Esophagus muscularis mucosa (tissue), 4 donors: ENCODE results near the gene THSD4. TPM values are rescaled to one million over a fixed set of nuclear protein-coding genes. Genes with fewer than 3 reads are reported as not detected.

ENCODE experiments used
- DNase-seq: peaks from one replicate; pipeline ENCODE4 v3.0.0-alpha.2; 2017; ENCODE audit errors: extremely low spot score
- H3K27ac ChIP-seq, 4 donors: fragments of 200-600 bp; sonication (generic); replicated peaks in 1 of 4; 1 replicate in 3 of 4; 2 replicates in 1 of 4; pipeline ENCODE4 v1.5.1; 2016 to 2019; ENCODE audit warnings: mild to moderate bottlenecking in 1 of 4
- H3K27me3 ChIP-seq, 4 donors: fragments of 200-600 bp; sonication (generic); one replicate each; pipeline versions ENCODE4 v1.5.1 to v1.6.0; 2016 to 2019
- H3K36me3 ChIP-seq, 4 donors: fragments of 200-600 bp; sonication (generic); one replicate each; pipeline ENCODE4 v1.5.1; 2016 to 2019
- H3K4me1 ChIP-seq, 4 donors: fragments of 200-600 bp; sonication (generic); one replicate each; pipeline ENCODE4 v1.5.1; 2016 to 2019
- H3K4me3 ChIP-seq, 4 donors: fragments of 200-600 bp; sonication (generic); 1 replicate in 2 of 4; 2 replicates in 2 of 4; pipeline ENCODE4 v1.5.1; 2016 to 2019; ENCODE audit warnings: mild to moderate bottlenecking in 4 of 4, moderate library complexity in 1 of 4
- H3K9me3 ChIP-seq, 4 donors: fragments of 200-600 bp; sonication (generic); 1 replicate in 3 of 4; 2 replicates in 1 of 4; pipeline ENCODE4 v1.5.1; 2016 to 2019
- CTCF ChIP-seq, 3 experiments: fragments of 200-600 bp in 2 of 3; fragments of 450-650 bp in 1 of 3; sonication (generic) in 2 of 3; IDR thresholded peaks; one replicate each; pipeline ENCODE4 v1.5.1; 2017 to 2019; ENCODE audit warnings: antibody characterized with exemption in 3 of 3, mild to moderate bottlenecking in 2 of 3, moderate library complexity in 1 of 3
- EP300 ChIP-seq: sonication (generic); formaldehyde crosslinking; IDR thresholded peaks from one replicate; pipeline ENCODE4 v1.6.1; 2017; ENCODE audit warnings: antibody characterized with exemption
- POLR2A ChIP-seq: fragments of 450-650 bp; IDR thresholded peaks from one replicate; pipeline ENCODE4 v1.6.1; 2017; ENCODE audit warnings: antibody characterized with exemption, moderate library complexity, mild to moderate bottlenecking, low read depth
- POLR2AphosphoS5 ChIP-seq, 2 donors: sonication (generic); formaldehyde crosslinking; IDR thresholded peaks; one replicate each; pipeline ENCODE4 v1.6.1; 2017; ENCODE audit warnings: antibody characterized with exemption in 2 of 2
- whole genome bisulfite sequencing: methylation state at CpG from one replicate; pipeline ENCODE4 v1.1.5; 2018; 5-methylcytosine and 5-hydroxymethylcytosine counted together
- intact Hi-C: fragments of 100-400 bp; cut with DNase I; formaldehyde crosslinking; loops from one replicate; pipeline ENCODE4 v1.15.1; 2023
- total RNA-seq, 4 donors: library from RNA; depleted of rRNA; stranded (reverse); fragments of >200 nt; gene quantifications; one replicate each; pipeline versions ENCODE4 v1.1.0 to v1.2.1, GENCODE V29; 2016

THSD4 gene
- total RNA-seq, 4 donors from 2014 or later, result 3.2 to 6.6 (median 5.6) TPM

GRCh38 chr15:71788646-71789579, 673.6 kb downstream of the THSD4 start:
- H3K27ac ChIP-seq, result no peak overlapping the region
- H3K4me3 ChIP-seq, result no peak overlapping the region
- no peaks in the 10 kb centered on the region for H3K9me3 ChIP-seq
- TF ChIP-seq POLR2A, result no peak
- TF ChIP-seq CTCF (IDR thresholded peaks at IDR 0.05), result no peak
- no peak for TF ChIP-seq EP300
- no peak for TF ChIP-seq POLR2AphosphoS5 (IDR thresholded peaks at IDR 0.05)
- intact Hi-C loops, result no loop called here
- H3K27me3 ChIP-seq, result peaks cover 0 to 11% (median 0%) of the 10 kb centered on the region in 4 donors
- DNase-seq, result no peak
- H3K36me3 ChIP-seq, result no peaks in the 10 kb centered on the region
- 94% methylated on average over 10 of the region's 15 CpGs for WGBS
- no peaks in the 10 kb centered on the region for H3K4me1 ChIP-seq

DNA sequence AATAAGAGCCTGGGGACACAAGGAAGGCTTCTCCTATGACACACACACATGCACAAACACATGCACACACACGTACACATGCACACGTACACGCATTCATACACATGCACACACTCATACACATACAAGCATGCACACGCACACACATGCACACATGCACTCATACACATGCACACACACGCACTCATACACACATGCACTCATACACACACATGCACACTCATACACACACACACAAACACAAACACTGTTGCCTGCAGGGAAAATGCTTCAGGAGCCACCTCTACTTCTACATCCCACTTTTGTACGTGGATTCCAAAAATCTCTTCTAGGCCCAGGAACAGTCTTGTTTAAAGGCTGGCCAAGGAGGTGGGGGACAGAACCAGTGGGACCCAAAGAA, 674.3 kb downstream of the THSD4 start:
- Histone ChIP-seq H3K27ac (no peak overlapping the region), H3K4me1 (no peaks in the 10 kb centered on the region), H3K9me3 (no peaks in the 10 kb centered on the region), H3K4me3 (no peak overlapping the region), H3K36me3 (no peaks in the 10 kb centered on the region), H3K27me3 (peaks cover 0 to 9% (median 0%) of the 10 kb centered on the region in 4 donors)
- intact Hi-C loops, result no loop called here
- TF ChIP-seq POLR2A (no peak), EP300 (no peak), POLR2AphosphoS5 (IDR thresholded peaks at IDR 0.05) (no peak), CTCF (IDR thresholded peaks at IDR 0.05) (no peak)
- WGBS, result 90% methylated on average over 6 of the region's 6 CpGs
- DNase-seq, result no peak

DNA sequence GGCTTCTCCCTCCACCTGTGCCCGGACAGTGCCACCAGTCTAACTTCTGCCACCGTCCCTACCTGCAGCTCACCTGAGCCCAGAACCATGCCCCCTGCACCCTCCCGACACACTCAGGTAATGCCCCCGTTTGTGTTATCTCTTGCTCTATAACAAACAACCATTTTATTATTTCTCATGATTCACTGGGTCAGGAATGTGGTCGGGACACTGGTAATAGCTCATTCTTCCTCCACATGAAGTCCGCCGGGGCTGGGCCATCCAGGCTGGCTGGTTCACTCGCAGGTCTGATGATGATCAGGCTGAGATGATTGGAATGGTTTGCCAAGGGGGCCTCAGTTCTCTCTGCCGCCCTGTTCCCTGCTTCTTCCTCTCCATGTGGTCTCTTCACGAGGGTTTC, 674.8 kb downstream of the THSD4 start:
- Histone ChIP-seq H3K4me1 (no peaks in the 10 kb centered on the region), H3K27me3 (peaks cover 0 to 4% (median 0%) of the 10 kb centered on the region in 4 donors), H3K9me3 (no peaks in the 10 kb centered on the region), H3K36me3 (no peaks in the 10 kb centered on the region), H3K4me3 (no peak overlapping the region), H3K27ac (no peak overlapping the region)
- TF ChIP-seq EP300, result no peak
- no peak for DNase-seq
- intact Hi-C loops, result no loop called here
- 84% methylated on average over 10 of the region's 10 CpGs for WGBS

DNA sequence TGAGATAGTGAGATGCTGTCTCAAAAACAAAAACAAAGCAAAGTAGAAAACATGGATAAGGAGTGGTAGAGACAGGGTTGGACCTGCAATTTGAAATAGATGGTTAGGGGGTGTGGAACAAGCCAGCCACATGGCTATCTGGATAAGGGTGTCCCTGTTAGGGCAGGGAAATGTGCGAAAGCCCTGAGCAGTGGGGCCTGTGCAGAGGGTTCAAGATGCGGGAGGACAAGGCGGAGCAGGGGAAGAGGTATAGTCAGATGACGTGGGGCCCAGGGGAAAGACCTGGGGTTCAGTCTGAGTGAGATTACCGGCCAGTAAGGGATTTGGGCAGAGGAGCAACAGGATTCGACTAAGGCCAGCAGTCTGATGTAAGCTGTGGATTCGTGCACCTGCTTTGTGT, 676.7 kb downstream of the THSD4 start:
- Histone ChIP-seq H3K27me3 (no peaks in the 10 kb centered on the region), H3K4me3 (no peak overlapping the region), H3K9me3 (no peaks in the 10 kb centered on the region), H3K4me1 (no peaks in the 10 kb centered on the region), H3K27ac (no peak overlapping the region), H3K36me3 (no peaks in the 10 kb centered on the region)
- 86% methylated on average over 7 of the region's 7 CpGs for WGBS
- TF ChIP-seq POLR2A (no peak), POLR2AphosphoS5 (IDR thresholded peaks at IDR 0.05) (no peak), EP300 (no peak)
- no peak for DNase-seq
- intact Hi-C loops, result no loop called here

- Histone ChIP-seq H3K27ac (no peak overlapping the region), H3K27me3 (no peaks in the 10 kb centered on the region), H3K4me1 (no peaks in the 10 kb centered on the region), H3K9me3 (no peaks in the 10 kb centered on the region), H3K4me3 (no peak overlapping the region), H3K36me3 (no peaks in the 10 kb centered on the region)
- DNase-seq, result no peak
- no peak for TF ChIP-seq POLR2AphosphoS5 (IDR thresholded peaks at IDR 0.05)
- TF ChIP-seq EP300, result no peak
- TF ChIP-seq POLR2A, result no peak
- no peak for TF ChIP-seq CTCF (IDR thresholded peaks at IDR 0.05)
- intact Hi-C loops, result no loop called here
- 42% methylated on average over 2 of the region's 2 CpGs for WGBS
Measured at GRCh38 chr15:71792521-71792920, 677.2 kb downstream of the THSD4 start.
